GM23338 (cell line): Measurements from ENCODE around the gene PDE2A.

ENCODE experiments used
- CTCF ChIP-seq, 2 experiments: fragments of 200-600 bp in 1 of 2; sonication (generic) in 1 of 2; conservative IDR thresholded peaks; 2 replicates each; pipeline versions ENCODE4 v1.5.1 to v1.6.1; 2016 to 2017; ENCODE audit warnings: antibody characterized with exemption in 2 of 2, low read depth in 2 of 2, mild to moderate bottlenecking in 2 of 2, moderate library complexity in 1 of 2
- NANOG ChIP-seq: IDR thresholded peaks from 2 replicates; pipeline ENCODE4 v1.6.1; 2016; ENCODE audit warnings: antibody characterized with exemption, borderline replicate concordance
- POLR2AphosphoS5 ChIP-seq: IDR thresholded peaks from 2 replicates; pipeline ENCODE4 v1.6.1; 2016; ENCODE audit warnings: antibody characterized with exemption, low read depth

- TF ChIP-seq NANOG (no peak), CTCF (conservative IDR thresholded peaks at IDR 0.05; ENCODE audit: low read depth in 2 of 2) (no peak), POLR2AphosphoS5 (no peak)
Measured at GRCh38 chr11:72583616-72584292, 90.5 kb downstream of the PDE2A start.
